Astrocyte (in vitro differentiated cells and primary cell): Measurements from ENCODE around the gene SAMM50. TPM values are rescaled to one million over a fixed set of nuclear protein-coding genes. Genes with fewer than 3 reads are reported as not detected.

Experiments
- DNase-seq: peaks from one replicate; pipeline ENCODE4 v3.0.0-alpha.2; 2010; ENCODE audit warnings: low read depth
- FAIRE-seq: peaks from 2 replicates; lab custom pipeline; 2011; peaks lifted over from hg19 to GRCh38; lab: Jason Lieb, UNC
- H2AFZ ChIP-seq: 2 replicates; pipeline ENCODE4 v1.6.0; 2012; ENCODE audit warnings: low read depth, low read length, inconsistent platforms
- H3K27ac ChIP-seq: 2 replicates; pipeline ENCODE4 v1.5.1; 2011; ENCODE audit warnings: low read depth, low read length, inconsistent platforms
- H3K27me3 ChIP-seq: 2 replicates; pipeline ENCODE4 v1.6.0; 2011; ENCODE audit warnings: low read length, inconsistent platforms; ENCODE audit not compliant: insufficient read depth
- H3K36me3 ChIP-seq: 2 replicates; pipeline ENCODE4 v1.5.1; 2011; ENCODE audit warnings: low read length, inconsistent platforms; ENCODE audit not compliant: insufficient read depth
- H3K4me1 ChIP-seq: 2 replicates; pipeline ENCODE4 v1.5.1; 2011; ENCODE audit warnings: low read length, inconsistent platforms; ENCODE audit not compliant: insufficient read depth
- H3K4me2 ChIP-seq: 2 replicates; pipeline ENCODE4 v1.6.0; 2012; ENCODE audit warnings: low read length, inconsistent platforms
- H3K4me3 ChIP-seq: 2 replicates; pipeline ENCODE4 v1.5.1; 2011; ENCODE audit warnings: low read depth, mild to moderate bottlenecking, low read length, inconsistent platforms; ENCODE audit not compliant: insufficient read depth
- H3K79me2 ChIP-seq: 2 replicates; pipeline ENCODE4 v1.6.0; 2012; ENCODE audit warnings: mild to moderate bottlenecking, low read length, inconsistent platforms; ENCODE audit not compliant: insufficient read depth
- H3K9ac ChIP-seq: 2 replicates; pipeline ENCODE4 v1.6.0; 2012; ENCODE audit warnings: mild to moderate bottlenecking, low read length, inconsistent platforms
- H3K9me3 ChIP-seq: 2 replicates; pipeline ENCODE4 v1.5.1; 2012; ENCODE audit warnings: low read depth, mild to moderate bottlenecking, low read length, inconsistent platforms; ENCODE audit not compliant: insufficient read depth
- H4K20me1 ChIP-seq: 2 replicates; pipeline ENCODE4 v1.6.0; 2012; ENCODE audit warnings: low read length, inconsistent platforms; ENCODE audit not compliant: insufficient read depth
- H3K27ac Mint-ChIP-seq: one replicate; pipeline ENCODE4 v1.8.0; 2021; ENCODE audit warnings: mild to moderate bottlenecking, mixed read lengths; ENCODE audit not compliant: unreplicated experiment
- H3K27me3 Mint-ChIP-seq: one replicate; pipeline ENCODE4 v1.8.0; 2021; ENCODE audit warnings: low read depth, mixed read lengths; ENCODE audit not compliant: unreplicated experiment
- H3K36me3 Mint-ChIP-seq: one replicate; pipeline ENCODE4 v1.8.0; 2021; ENCODE audit warnings: low read depth, mixed read lengths; ENCODE audit not compliant: unreplicated experiment
- H3K4me1 Mint-ChIP-seq: one replicate; pipeline ENCODE4 v1.8.0; 2021; ENCODE audit warnings: low read depth, mixed read lengths; ENCODE audit not compliant: unreplicated experiment
- H3K4me3 Mint-ChIP-seq: one replicate; pipeline ENCODE4 v1.8.0; 2021; ENCODE audit warnings: mild to moderate bottlenecking, moderate library complexity, mixed read lengths; ENCODE audit not compliant: unreplicated experiment
- H3K9me3 Mint-ChIP-seq: one replicate; pipeline ENCODE4 v1.8.0; 2021; ENCODE audit warnings: mild to moderate bottlenecking, mixed read lengths; ENCODE audit not compliant: unreplicated experiment
- EZH2 ChIP-seq: IDR thresholded peaks from 2 replicates; pipeline ENCODE4 v1.6.1; 2012; ENCODE audit warnings: mild to moderate bottlenecking, low read length, inconsistent platforms; ENCODE audit not compliant: insufficient read depth
- total RNA-seq: library from RNA; stranded (reverse); gene quantifications from 2 replicates; pipeline ENCODE4 v1.2.1, GENCODE V29; 2021
- TF ChIP-seq, protein P1 (sequence below): IDR thresholded peaks from 2 replicates; pipeline ENCODE4 v1.5.1; 2011; ENCODE audit warnings: low read depth, mild to moderate bottlenecking, inconsistent platforms, low read length, moderate library complexity; ENCODE audit not compliant: insufficient read depth

The SAMM50 gene
- total RNA-seq, 1 donor from 2014 or later = 63.4 TPM

- peaks cover 1% of the 10 kb centered on the region for H3K27me3 Mint-ChIP-seq
- Histone ChIP-seq H3K4me3 (no peak overlapping the region), H3K27ac (peak overlapping the region; percentile 83), H3K9ac (peak overlapping the region; percentile 68), H2AFZ (peak overlapping the region; percentile 58), H3K4me2 (peak overlapping the region; percentile 68), H3K27me3 (no peaks in the 10 kb centered on the region), H3K79me2 (peaks cover 73% of the 10 kb centered on the region), H3K36me3 (no peaks in the 10 kb centered on the region), H3K4me1 (peaks cover 30% of the 10 kb centered on the region), H3K9me3 (no peaks in the 10 kb centered on the region), H4K20me1 (peaks cover 3% of the 10 kb centered on the region)
- H3K27ac Mint-ChIP-seq = no peak overlapping the region
- H3K9me3 Mint-ChIP-seq = peaks cover 2% of the 10 kb centered on the region
- no peak overlapping the region for H3K4me3 Mint-ChIP-seq
- peak; percentile 61 for DNase-seq
- peaks cover 8% of the 10 kb centered on the region for H3K4me1 Mint-ChIP-seq
- FAIRE-seq = no peak
- no peaks in the 10 kb centered on the region for H3K36me3 Mint-ChIP-seq
- no peak for TF ChIP-seq EZH2
- TF ChIP-seq, protein P1, sequence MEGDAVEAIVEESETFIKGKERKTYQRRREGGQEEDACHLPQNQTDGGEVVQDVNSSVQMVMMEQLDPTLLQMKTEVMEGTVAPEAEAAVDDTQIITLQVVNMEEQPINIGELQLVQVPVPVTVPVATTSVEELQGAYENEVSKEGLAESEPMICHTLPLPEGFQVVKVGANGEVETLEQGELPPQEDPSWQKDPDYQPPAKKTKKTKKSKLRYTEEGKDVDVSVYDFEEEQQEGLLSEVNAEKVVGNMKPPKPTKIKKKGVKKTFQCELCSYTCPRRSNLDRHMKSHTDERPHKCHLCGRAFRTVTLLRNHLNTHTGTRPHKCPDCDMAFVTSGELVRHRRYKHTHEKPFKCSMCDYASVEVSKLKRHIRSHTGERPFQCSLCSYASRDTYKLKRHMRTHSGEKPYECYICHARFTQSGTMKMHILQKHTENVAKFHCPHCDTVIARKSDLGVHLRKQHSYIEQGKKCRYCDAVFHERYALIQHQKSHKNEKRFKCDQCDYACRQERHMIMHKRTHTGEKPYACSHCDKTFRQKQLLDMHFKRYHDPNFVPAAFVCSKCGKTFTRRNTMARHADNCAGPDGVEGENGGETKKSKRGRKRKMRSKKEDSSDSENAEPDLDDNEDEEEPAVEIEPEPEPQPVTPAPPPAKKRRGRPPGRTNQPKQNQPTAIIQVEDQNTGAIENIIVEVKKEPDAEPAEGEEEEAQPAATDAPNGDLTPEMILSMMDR = no peak
These were observed 71.6 kb downstream of the SAMM50 start for GRCh38 chr22:44026630-44027511.

DNA sequence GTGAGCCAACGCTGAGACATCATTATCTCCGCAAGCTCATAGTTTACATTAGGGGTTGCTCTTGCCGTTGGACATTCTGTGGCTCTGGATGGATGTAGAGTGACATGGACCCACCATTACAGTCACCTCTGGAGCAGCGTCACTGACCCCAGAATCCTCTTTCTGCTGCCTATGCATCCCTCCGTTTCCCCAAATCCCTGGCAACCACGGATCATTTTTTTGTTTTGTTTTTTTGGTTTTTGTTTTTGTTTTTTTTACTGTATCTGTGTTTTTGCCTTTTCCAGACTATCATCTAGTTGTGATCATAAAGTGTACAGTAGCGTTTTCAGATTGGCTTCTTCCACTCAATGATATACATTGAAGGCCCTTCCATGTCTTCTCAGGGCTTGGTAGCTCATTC is 72.8 kb downstream of the SAMM50 start:
- H3K9ac ChIP-seq = no peak overlapping the region
- no peak overlapping the region for H2AFZ ChIP-seq
- H3K36me3 ChIP-seq = no peaks in the 10 kb centered on the region
- H3K4me1 Mint-ChIP-seq = peaks cover 12% of the 10 kb centered on the region
- no peak overlapping the region for H3K4me3 ChIP-seq
- no peak overlapping the region for H3K27ac ChIP-seq
- H3K4me1 ChIP-seq = peaks cover 24% of the 10 kb centered on the region
- FAIRE-seq = no peak
- no peak for TF ChIP-seq EZH2
- TF ChIP-seq, protein P1 = no peak
- peaks cover 80% of the 10 kb centered on the region for H3K79me2 ChIP-seq
- no peak overlapping the region for H3K4me2 ChIP-seq
- H3K4me3 Mint-ChIP-seq = no peak overlapping the region
- no peak for DNase-seq
- peaks cover 3% of the 10 kb centered on the region for H3K9me3 ChIP-seq
- peaks cover 2% of the 10 kb centered on the region for H3K9me3 Mint-ChIP-seq
- H3K36me3 Mint-ChIP-seq = no peaks in the 10 kb centered on the region
- no peaks in the 10 kb centered on the region for H3K27me3 ChIP-seq
- H4K20me1 ChIP-seq = peaks cover 10% of the 10 kb centered on the region
- H3K27ac Mint-ChIP-seq = no peak overlapping the region
- H3K27me3 Mint-ChIP-seq = peaks cover 1% of the 10 kb centered on the region

DNA sequence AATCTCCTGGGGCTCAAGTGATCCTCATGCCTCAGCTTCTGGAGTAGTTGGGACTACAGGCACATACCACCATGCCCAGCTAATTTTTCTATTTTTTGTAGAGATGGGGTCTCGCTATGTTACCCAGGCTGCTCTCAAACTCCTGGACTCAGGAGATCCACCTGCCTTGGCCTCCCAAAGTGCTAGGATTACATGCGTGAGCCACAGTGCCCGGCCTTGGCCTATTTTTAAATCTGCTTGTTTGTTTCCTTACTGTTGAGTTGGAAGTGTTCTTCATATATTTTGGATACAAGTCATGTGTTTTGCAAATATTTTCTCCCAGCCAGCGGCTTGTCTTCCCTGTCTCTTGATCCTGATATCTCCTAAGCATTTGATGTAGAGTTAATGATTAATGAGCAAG is 73.8 kb downstream of the SAMM50 start:
- no peaks in the 10 kb centered on the region for H3K36me3 Mint-ChIP-seq
- H3K4me3 ChIP-seq = no peak overlapping the region
- no peak overlapping the region for H2AFZ ChIP-seq
- peaks cover 2% of the 10 kb centered on the region for H3K9me3 Mint-ChIP-seq
- no peak overlapping the region for H3K4me3 Mint-ChIP-seq
- H3K27ac Mint-ChIP-seq = no peak overlapping the region
- peaks cover 80% of the 10 kb centered on the region for H3K79me2 ChIP-seq
- H3K4me1 Mint-ChIP-seq = peaks cover 14% of the 10 kb centered on the region
- TF ChIP-seq, protein P1 = no peak
- no peak for TF ChIP-seq EZH2
- H3K9me3 ChIP-seq = peaks cover 3% of the 10 kb centered on the region
- H3K27me3 ChIP-seq = no peaks in the 10 kb centered on the region
- no peaks in the 10 kb centered on the region for H3K36me3 ChIP-seq
- peaks cover 10% of the 10 kb centered on the region for H4K20me1 ChIP-seq
- H3K9ac ChIP-seq = no peak overlapping the region
- DNase-seq (no peak), FAIRE-seq (no peak)
- no peak overlapping the region for H3K27ac ChIP-seq
- peaks cover 19% of the 10 kb centered on the region for H3K4me1 ChIP-seq
- peaks cover 1% of the 10 kb centered on the region for H3K27me3 Mint-ChIP-seq
- no peak overlapping the region for H3K4me2 ChIP-seq
